Spleen (tissue), 7 donors: Measurements from ENCODE around the gene CYTH2.

Experiments
- POLR2A ChIP-seq, 3 donors: fragments of 450-650 bp; IDR thresholded peaks; one replicate each; pipeline ENCODE4 v1.5.1; 2017; ENCODE audit warnings: antibody characterized with exemption in 3 of 3, mild to moderate bottlenecking in 1 of 3
- TF ChIP-seq, protein P1 (sequence below), 11 experiments: fragments of 200-600 bp in 7 of 11; fragments of 450-650 bp in 4 of 11; sonication (generic) in 4 of 11; IDR thresholded peaks in 8 of 11; conservative IDR thresholded peaks in 3 of 11; 1 replicate in 7 of 11; 2 replicates in 4 of 11; pipeline versions ENCODE4 v1.4.0 to v1.8.0; 2016 to 2021; ENCODE audit warnings: antibody characterized with exemption in 11 of 11, inconsistent platforms in 4 of 11, mild to moderate bottlenecking in 1 of 11
- donor health status: DM: no; HTN: no; CAD: no; lungs with moderate emphysema.
- donor health status: DM: no; HTN: no; CAD: no.
- donor health status: DM: no; HTN: no; CAD: no.

DNA sequence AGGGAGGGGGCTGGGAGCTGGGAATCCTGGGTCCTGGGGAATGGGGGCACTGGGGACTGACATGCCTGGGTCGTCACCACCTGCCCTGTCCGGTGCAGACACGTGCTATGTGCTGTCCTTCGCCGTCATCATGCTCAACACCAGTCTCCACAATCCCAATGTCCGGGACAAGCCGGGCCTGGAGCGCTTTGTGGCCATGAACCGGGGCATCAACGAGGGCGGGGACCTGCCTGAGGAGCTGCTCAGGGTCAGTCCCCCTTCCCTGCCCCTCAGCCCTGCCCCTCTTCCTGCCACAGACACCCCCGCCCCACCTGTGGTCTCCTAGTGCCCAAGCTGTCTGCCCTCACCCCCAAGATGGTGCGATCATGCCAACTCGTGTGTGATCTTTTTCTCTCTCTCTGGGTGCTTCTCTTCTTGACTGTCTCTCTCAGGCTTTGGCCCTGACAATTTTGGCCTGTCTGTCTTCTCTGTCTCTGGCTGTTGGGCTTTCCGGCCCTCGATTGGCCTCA lies 5.0 kb downstream of the CYTH2 start:
- no peak for TF ChIP-seq POLR2A (IDR thresholded peaks at IDR 0.05)
- TF ChIP-seq, protein P1, sequence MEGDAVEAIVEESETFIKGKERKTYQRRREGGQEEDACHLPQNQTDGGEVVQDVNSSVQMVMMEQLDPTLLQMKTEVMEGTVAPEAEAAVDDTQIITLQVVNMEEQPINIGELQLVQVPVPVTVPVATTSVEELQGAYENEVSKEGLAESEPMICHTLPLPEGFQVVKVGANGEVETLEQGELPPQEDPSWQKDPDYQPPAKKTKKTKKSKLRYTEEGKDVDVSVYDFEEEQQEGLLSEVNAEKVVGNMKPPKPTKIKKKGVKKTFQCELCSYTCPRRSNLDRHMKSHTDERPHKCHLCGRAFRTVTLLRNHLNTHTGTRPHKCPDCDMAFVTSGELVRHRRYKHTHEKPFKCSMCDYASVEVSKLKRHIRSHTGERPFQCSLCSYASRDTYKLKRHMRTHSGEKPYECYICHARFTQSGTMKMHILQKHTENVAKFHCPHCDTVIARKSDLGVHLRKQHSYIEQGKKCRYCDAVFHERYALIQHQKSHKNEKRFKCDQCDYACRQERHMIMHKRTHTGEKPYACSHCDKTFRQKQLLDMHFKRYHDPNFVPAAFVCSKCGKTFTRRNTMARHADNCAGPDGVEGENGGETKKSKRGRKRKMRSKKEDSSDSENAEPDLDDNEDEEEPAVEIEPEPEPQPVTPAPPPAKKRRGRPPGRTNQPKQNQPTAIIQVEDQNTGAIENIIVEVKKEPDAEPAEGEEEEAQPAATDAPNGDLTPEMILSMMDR (IDR thresholded peaks at IDR 0.05 in 8 of 11, conservative IDR thresholded peaks at IDR 0.05 in 3 of 11): no peak
